WI38 (cell line): ENCODE results near the gene RHBDL1.
"Not testable (repeated sequence)": the region's sequence is repeated elsewhere in the genome, so short reads cannot be mapped to it uniquely, and the experiment has no call there.

Experiments used
- H3K4me3 ChIP-seq: 2 replicates; pipeline ENCODE4 v1.5.1; 2011; ENCODE audit warnings: low read depth, mild to moderate bottlenecking, control low read depth, low read length
- TF ChIP-seq, protein P1 (sequence below): IDR thresholded peaks from 2 replicates; pipeline ENCODE4 v1.5.1; 2012; ENCODE audit warnings: low read depth, mild to moderate bottlenecking, control low read depth, low read length

RHBDL1 gene

DNA sequence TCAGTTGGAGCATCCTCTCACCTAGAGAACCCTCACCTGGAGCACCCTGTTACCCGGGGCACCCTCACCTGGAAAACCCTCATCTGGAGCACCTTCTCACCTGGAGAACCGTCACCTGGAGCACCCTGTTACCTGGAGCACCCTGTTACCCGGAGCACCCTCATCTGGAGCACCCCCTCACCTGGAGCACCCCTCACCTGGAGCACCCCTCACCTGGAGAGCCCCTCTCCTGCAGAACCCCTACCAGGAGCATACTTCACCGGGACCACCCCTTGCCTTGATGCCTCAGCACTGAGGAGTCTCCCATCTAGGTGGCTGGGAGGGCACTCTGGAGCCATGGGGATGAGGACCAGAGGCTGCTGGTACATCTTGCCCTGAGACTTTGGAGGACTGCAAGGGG, 33.5 kb downstream of the RHBDL1 start:
- no peak overlapping the region for H3K4me3 ChIP-seq
- TF ChIP-seq, protein P1, sequence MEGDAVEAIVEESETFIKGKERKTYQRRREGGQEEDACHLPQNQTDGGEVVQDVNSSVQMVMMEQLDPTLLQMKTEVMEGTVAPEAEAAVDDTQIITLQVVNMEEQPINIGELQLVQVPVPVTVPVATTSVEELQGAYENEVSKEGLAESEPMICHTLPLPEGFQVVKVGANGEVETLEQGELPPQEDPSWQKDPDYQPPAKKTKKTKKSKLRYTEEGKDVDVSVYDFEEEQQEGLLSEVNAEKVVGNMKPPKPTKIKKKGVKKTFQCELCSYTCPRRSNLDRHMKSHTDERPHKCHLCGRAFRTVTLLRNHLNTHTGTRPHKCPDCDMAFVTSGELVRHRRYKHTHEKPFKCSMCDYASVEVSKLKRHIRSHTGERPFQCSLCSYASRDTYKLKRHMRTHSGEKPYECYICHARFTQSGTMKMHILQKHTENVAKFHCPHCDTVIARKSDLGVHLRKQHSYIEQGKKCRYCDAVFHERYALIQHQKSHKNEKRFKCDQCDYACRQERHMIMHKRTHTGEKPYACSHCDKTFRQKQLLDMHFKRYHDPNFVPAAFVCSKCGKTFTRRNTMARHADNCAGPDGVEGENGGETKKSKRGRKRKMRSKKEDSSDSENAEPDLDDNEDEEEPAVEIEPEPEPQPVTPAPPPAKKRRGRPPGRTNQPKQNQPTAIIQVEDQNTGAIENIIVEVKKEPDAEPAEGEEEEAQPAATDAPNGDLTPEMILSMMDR, result no peak

DNA sequence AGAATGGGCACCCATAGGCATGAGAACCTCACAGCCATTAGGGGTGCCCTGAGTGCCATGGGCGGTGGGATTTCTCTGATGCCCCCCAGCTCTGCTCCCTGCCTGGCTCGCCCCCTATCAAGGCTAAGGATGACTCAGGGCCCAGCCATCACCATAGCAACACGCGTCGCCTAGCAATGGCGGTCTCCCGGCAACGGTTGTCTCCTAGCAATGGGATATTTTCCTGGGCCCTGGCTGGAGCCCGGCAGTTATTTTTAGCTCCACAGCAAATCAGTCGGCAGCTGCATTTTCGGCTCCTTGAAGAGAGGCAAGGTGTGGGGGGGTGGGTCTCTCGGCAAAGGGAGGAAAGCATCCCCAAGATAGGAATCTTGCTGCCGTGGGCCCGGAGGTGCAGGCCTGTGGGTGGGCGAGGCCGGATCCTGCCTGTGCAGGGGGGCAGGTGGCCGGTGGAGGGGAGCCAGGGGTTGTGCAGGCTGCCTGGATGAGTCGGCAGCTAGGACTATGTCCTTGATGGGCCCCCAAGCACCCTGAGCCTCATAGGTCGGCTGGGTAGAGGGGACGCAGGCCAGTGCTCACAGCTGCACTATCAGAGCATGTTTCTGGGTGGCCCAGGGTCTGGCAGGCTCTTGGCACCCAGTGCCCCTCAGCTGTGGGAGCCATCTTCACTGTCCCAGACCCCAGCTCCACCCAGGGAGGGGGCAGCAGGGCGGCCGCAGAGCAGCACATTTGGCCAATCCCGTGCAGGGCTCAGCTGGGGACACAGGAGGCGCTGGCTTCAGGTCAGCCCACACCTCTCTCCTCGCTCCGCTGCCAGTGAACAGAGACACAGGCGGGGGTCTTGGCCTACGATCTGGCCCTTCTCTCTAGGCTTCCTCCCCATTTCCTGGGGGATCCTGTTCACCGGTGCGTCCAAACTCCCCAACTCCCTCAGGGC, 34.4 kb downstream of the RHBDL1 start:
- TF ChIP-seq, protein P1, result no peak
- H3K4me3 ChIP-seq, result no peak overlapping the region

DNA sequence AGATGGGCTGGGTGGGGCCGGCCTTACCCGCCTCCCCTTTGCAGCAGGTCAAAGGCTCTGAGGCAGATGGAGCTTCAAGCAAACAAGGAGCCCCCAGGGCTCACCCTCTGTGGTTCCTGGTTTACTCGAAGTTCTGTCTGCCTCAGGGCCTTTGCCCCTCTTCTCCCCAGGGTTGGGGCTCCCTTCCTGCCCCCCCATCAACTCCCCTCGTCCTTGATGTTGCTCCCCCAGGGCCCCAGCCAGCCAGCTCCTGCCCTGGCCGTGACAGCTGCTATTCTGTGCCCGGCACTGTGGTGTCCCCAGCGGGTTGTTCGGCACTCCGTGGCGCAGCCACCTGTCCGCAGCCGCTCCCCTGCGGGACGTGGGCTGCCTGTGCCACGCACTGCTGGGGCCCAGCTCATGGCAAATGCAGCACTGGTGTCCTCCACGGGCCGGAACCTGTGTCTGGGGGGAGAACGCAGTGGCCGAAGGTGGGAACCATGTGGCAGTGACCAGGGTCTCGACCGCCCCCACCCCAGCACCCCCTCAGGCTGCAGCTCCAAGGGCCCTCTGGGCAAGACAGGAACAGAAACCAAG, 35.1 kb downstream of the RHBDL1 start:
- TF ChIP-seq, protein P1, result no peak
- H3K4me3 ChIP-seq, result no peak overlapping the region

DNA sequence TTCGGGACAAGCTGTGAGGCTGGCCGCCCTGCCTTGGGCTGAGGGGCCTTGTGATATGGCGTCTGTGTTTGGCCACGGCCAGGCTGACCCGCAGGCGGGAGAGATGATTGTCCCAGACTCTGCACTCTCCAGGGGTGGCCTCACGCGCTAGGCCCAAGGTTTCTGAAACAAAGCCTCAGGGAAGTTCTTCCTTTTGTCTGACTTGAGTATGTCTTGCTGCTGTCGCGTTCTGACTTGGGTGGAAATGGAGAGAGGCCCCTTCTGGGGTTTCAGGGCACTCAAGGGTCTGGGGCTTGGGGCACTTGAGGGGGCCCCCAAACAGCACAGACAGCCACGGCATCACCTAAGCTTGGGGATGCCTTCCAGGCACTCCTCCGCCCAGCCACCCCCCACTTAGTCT, 35.6 kb downstream of the RHBDL1 start:
- TF ChIP-seq, protein P1, result no peak
- no peak overlapping the region for H3K4me3 ChIP-seq

DNA sequence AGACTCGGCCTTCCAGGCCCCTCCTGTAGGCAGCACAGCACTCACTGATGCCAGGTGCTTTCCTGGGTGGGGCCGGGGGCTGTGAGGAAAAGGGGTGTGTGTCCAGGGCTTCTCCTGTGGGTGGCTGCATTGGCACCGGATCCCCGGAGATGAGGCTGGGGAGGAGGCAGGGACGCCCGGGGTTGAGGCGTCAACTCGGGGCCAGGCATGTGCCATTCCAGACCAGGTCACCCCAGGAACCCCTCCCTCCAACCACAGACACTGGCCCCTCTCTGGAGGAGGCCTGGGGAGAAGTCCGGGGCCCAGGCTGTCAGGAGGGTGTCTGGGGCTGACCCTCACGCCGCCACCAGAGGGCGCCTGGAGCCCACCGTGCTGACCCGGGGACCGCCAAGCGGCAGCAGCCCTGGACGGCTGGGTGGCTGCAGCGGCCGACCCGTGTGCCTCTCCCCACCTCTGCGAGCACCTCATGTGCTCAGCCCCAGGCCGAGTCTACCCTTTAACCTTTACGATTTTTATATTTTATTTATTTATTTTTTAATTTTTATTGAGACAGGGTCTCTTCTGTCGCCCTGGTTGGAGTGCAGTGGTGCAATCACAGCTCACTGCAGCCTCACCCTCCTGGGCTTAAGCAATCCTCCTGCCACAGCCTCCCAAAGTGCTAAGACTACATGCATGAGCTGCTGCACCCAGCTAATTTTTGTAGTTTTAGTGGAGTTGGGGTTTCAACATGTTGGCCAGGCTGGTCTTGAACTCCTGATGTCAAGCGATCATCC, 36.3 kb downstream of the RHBDL1 start:
- TF ChIP-seq, protein P1, result peak; percentile 85
- no peak overlapping the region for H3K4me3 ChIP-seq

DNA sequence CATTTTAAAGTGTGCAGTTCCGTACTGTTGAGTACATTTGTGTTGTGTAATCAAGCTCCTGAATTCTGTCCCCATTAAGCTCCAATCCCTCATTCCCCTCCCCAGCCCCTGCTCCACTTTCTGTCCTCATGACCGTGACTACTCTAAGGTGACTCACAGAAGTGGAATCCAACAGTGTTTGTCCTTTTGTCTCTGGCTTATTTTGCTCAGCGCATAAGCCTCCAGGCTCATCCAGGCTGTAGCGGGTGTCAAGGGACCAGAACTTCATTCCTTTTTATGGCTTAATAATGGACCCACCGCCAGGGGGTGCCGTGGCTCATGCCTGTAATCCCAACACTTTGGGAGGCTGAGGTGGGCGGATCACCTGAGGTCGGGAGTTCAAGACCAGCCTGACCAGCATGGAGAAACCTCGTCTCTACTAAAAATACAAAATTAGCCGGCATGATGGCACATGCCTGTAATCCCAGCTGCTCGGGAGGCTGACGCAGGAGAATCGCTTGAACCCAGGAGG, 37.3 kb downstream of the RHBDL1 start:
- TF ChIP-seq, protein P1, result peak; percentile 50
- H3K4me3 ChIP-seq, result not testable (repeated sequence)

DNA sequence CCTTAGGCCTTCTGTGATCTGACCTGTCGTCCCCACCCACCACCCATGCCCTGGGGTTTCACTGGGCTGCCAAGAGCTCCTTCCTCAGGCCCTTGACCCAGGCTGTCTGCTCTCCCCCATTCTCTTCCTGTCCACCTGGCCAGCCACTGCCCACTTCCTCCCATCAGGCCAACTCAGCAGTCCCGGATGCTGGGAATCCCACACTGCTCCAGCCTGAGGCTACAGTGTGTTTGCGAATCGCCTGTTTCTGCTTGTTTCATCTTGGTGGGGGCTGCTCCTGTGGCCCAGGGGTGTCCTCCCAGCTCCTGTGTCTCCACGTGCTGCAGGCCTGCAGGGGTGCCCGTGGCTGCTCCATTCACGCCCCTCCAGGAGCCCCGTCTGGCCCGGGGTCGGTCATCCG, 38.6 kb downstream of the RHBDL1 start:
- no peak overlapping the region for H3K4me3 ChIP-seq
- TF ChIP-seq, protein P1, result no peak
